ENCODE results near the gene GAB2. TPM values are rescaled to one million over a fixed set of nuclear protein-coding genes. Genes with fewer than 3 reads are reported as not detected.

GAB2 gene
- total RNA-seq, 1 experiment from 2014 or later = 10.0 TPM

DNA sequence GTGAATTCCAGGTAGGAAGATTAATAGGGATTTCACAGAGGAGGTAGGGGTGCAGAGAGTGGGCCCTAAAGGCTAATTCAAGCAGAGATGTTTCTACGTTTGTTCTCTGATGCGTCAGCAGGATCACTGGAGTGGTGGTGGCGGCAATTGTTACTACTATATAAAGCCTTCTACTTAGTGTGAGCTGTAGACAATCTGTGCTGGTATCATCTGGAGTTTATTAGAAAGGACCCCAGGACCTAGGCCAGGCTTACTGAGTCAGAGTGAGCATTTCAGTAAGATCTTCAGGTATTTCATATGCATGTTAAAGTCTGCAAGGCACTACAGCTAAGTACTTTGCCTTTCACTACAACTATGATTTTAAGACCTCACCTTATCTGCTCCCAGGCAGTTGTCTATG is 169.4 kb downstream of the GAB2 start:
- no TSS peak for BruUV-seq (replicated peaks)
- no peak for DNase-seq (ENCODE audit: low read depth, low spot score)
- Histone ChIP-seq H3K27ac (ENCODE audit: low read length) (no peak overlapping the region), H3K36me3 (ENCODE audit: control insufficient read depth, insufficient read depth, low read length) (no peaks in the 10 kb centered on the region), H3K9me3 (ENCODE audit: control insufficient read depth, insufficient read depth, low read depth, low read length) (no peaks in the 10 kb centered on the region), H3K4me3 (ENCODE audit: low read depth in 2 of 2, low read length in 2 of 2) (no peak overlapping the region), H3K27me3 (ENCODE audit: control insufficient read depth, insufficient read depth, low read length) (no peaks in the 10 kb centered on the region), H3K4me1 (ENCODE audit: control insufficient read depth, insufficient read depth, low read length) (no peaks in the 10 kb centered on the region)
- CTCF ChIA-PET = no interaction called here
- in situ Hi-C loops (cut with HindIII; ENCODE audit: low pct_unique_long_range_greater_than_20kb, low sequenced_read_pairs) (no loop called here), intact Hi-C loops (cut with micrococcal nuclease; ENCODE audit: unreplicated experiment) (no loop called here)
- ATAC-seq = no peak
- POLR2A ChIA-PET = no interaction called here
- no peak for TF ChIP-seq POLR2AphosphoS5 (IDR thresholded peaks at IDR 0.05; ENCODE audit: low read depth, low read length)
- no peak for TF ChIP-seq SIN3A (IDR thresholded peaks at IDR 0.05; ENCODE audit: borderline replicate concordance, insufficient read depth, low read depth, low read length)
- TF ChIP-seq, protein P1, sequence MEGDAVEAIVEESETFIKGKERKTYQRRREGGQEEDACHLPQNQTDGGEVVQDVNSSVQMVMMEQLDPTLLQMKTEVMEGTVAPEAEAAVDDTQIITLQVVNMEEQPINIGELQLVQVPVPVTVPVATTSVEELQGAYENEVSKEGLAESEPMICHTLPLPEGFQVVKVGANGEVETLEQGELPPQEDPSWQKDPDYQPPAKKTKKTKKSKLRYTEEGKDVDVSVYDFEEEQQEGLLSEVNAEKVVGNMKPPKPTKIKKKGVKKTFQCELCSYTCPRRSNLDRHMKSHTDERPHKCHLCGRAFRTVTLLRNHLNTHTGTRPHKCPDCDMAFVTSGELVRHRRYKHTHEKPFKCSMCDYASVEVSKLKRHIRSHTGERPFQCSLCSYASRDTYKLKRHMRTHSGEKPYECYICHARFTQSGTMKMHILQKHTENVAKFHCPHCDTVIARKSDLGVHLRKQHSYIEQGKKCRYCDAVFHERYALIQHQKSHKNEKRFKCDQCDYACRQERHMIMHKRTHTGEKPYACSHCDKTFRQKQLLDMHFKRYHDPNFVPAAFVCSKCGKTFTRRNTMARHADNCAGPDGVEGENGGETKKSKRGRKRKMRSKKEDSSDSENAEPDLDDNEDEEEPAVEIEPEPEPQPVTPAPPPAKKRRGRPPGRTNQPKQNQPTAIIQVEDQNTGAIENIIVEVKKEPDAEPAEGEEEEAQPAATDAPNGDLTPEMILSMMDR (IDR thresholded peaks at IDR 0.05) = no peak
- no peak for TF ChIP-seq REST (IDR thresholded peaks at IDR 0.05; ENCODE audit: insufficient read depth in 1 of 2, low read depth in 2 of 2, low read length in 1 of 2)
- no peak for TF ChIP-seq TCF7L2 (IDR thresholded peaks at IDR 0.05; ENCODE audit: low read depth, low read length)

- POLR2A ChIA-PET = no interaction called here
- ATAC-seq (no peak), DNase-seq (ENCODE audit: low read depth, low spot score) (no peak)
- intact Hi-C loops (cut with micrococcal nuclease; ENCODE audit: unreplicated experiment) (no loop called here), in situ Hi-C loops (cut with HindIII; ENCODE audit: low pct_unique_long_range_greater_than_20kb, low sequenced_read_pairs) (no loop called here)
- CTCF ChIA-PET = no interaction called here
- TF ChIP-seq POLR2AphosphoS5 (IDR thresholded peaks at IDR 0.05; ENCODE audit: low read depth, low read length) (no peak), SIN3A (IDR thresholded peaks at IDR 0.05; ENCODE audit: borderline replicate concordance, insufficient read depth, low read depth, low read length) (no peak), TCF7L2 (IDR thresholded peaks at IDR 0.05; ENCODE audit: low read depth, low read length) (no peak), REST (IDR thresholded peaks at IDR 0.05; ENCODE audit: insufficient read depth in 1 of 2, low read depth in 2 of 2, low read length in 1 of 2) (no peak)
- TF ChIP-seq, protein P1 (IDR thresholded peaks at IDR 0.05) = no peak
- H3K27me3 ChIP-seq (ENCODE audit: control insufficient read depth, insufficient read depth, low read length) = no peaks in the 10 kb centered on the region
- no TSS peak for BruUV-seq (replicated peaks)
- H3K4me1 ChIP-seq (ENCODE audit: control insufficient read depth, insufficient read depth, low read length) = no peaks in the 10 kb centered on the region
- no peak overlapping the region for H3K4me3 ChIP-seq (ENCODE audit: low read depth in 2 of 2, low read length in 2 of 2)
- H3K27ac ChIP-seq (ENCODE audit: low read length) = no peak overlapping the region
- H3K9me3 ChIP-seq (ENCODE audit: control insufficient read depth, insufficient read depth, low read depth, low read length) = peaks cover 6% of the 10 kb centered on the region; the same call in 1 of the 2 replicates
- no peaks in the 10 kb centered on the region for H3K36me3 ChIP-seq (ENCODE audit: control insufficient read depth, insufficient read depth, low read length)
Measured at GRCh38 chr11:78244546-78245255, 172.9 kb downstream of the GAB2 start.
